Measurements from ENCODE around the gene SPDYA. TPM values are rescaled to one million over a fixed set of nuclear protein-coding genes. Genes with fewer than 3 reads are reported as not detected.

SPDYA gene
- total RNA-seq, 1 donor from 2014 or later, result 1.7 TPM

- Mint-ChIP-seq H3K4me3 (no peak overlapping the region), H3K4me1 (ENCODE audit: low read depth) (no peaks in the 10 kb centered on the region), H3K27ac (no peak overlapping the region), H3K27me3 (ENCODE audit: insufficient read depth) (no peaks in the 10 kb centered on the region), H3K36me3 (ENCODE audit: low read depth) (no peaks in the 10 kb centered on the region), H3K9me3 (no peaks in the 10 kb centered on the region)
- DNase-seq (ENCODE audit: low spot score), result no peak
- intact Hi-C loops (cut with micrococcal nuclease), result no loop called here
Observed at GRCh38 chr2:28838971-28839370, 28.3 kb downstream of the SPDYA start.

DNA sequence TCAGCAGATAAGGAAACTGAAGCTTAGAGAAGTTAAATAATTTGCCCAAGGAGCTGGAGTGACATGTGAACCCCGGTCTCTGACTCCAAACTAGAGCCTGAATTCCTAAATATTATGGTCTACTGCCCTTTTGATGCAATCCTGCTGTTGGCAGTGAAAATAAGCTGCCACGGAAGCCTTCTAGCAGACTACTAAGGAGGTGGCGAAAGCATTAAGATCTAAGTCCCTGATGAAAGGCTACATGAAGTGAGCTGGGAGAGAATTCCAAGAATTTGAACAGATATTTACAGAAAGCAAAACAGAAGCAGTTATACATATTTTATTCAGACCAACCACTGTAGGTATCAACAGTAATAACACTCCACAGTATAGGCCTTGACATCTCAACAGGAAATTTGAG is 31.4 kb downstream of the SPDYA start:
- Mint-ChIP-seq H3K4me1 (ENCODE audit: low read depth) (no peaks in the 10 kb centered on the region), H3K27ac (no peak overlapping the region), H3K4me3 (no peak overlapping the region), H3K27me3 (ENCODE audit: insufficient read depth) (no peaks in the 10 kb centered on the region), H3K36me3 (ENCODE audit: low read depth) (no peaks in the 10 kb centered on the region), H3K9me3 (no peaks in the 10 kb centered on the region)
- no peak for DNase-seq (ENCODE audit: low spot score)
- intact Hi-C loops (cut with micrococcal nuclease), result no loop called here

GRCh38 chr2:28855193-28855592 is 44.6 kb downstream of the SPDYA start:
- intact Hi-C loops (cut with micrococcal nuclease), result no loop called here
- Mint-ChIP-seq H3K27ac (no peak overlapping the region), H3K4me3 (no peak overlapping the region), H3K4me1 (ENCODE audit: low read depth) (no peaks in the 10 kb centered on the region), H3K36me3 (ENCODE audit: low read depth) (peaks cover 12% of the 10 kb centered on the region), H3K9me3 (no peaks in the 10 kb centered on the region), H3K27me3 (ENCODE audit: insufficient read depth) (no peaks in the 10 kb centered on the region)
- no peak for DNase-seq (ENCODE audit: low spot score)

DNA sequence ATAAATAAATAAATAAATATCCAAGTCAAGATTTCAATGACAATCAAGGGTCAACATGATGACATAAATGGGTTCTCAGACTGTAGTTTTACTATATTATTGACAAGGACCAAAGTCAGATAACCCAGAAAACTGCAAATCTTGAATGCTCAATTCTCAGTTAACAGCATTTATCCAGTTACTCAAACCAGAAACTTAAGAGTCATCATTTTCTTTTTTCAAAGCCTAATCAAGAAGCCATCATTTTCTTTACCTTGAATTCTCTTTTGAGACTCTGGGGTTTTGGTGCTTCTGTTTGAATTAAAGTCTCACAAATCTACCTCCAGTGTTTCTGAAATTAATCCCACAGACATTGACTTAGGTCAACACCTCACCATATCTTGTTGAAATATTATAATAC is 45.3 kb downstream of the SPDYA start:
- Mint-ChIP-seq H3K4me3 (no peak overlapping the region), H3K9me3 (no peaks in the 10 kb centered on the region), H3K27ac (no peak overlapping the region), H3K4me1 (ENCODE audit: low read depth) (no peaks in the 10 kb centered on the region), H3K27me3 (ENCODE audit: insufficient read depth) (no peaks in the 10 kb centered on the region), H3K36me3 (ENCODE audit: low read depth) (peaks cover 19% of the 10 kb centered on the region)
- intact Hi-C loops (cut with micrococcal nuclease), result no loop called here
- DNase-seq (ENCODE audit: low spot score), result no peak

DNA sequence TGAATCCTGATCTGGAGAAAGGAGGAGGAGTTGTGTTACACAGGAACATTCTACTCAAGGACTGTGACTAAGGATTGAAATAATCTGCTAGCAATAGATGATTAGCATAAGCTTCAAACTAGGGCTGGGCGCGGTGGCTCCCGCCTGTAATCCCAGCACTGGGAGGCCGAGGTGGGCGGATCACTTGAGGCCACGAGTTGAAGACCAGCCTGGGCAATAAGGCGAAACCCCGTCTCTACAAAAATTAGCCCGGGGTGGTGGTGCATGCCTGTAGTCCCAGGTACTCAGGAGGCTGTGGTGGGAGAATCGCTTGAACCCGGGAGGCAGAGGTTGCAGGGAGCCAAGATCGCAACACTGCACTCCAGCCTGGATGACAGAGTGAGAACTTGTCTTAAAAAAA is 58.0 kb downstream of the SPDYA start:
- peak overlapping the region; percentile 97 for H3K4me3 Mint-ChIP-seq

DNA sequence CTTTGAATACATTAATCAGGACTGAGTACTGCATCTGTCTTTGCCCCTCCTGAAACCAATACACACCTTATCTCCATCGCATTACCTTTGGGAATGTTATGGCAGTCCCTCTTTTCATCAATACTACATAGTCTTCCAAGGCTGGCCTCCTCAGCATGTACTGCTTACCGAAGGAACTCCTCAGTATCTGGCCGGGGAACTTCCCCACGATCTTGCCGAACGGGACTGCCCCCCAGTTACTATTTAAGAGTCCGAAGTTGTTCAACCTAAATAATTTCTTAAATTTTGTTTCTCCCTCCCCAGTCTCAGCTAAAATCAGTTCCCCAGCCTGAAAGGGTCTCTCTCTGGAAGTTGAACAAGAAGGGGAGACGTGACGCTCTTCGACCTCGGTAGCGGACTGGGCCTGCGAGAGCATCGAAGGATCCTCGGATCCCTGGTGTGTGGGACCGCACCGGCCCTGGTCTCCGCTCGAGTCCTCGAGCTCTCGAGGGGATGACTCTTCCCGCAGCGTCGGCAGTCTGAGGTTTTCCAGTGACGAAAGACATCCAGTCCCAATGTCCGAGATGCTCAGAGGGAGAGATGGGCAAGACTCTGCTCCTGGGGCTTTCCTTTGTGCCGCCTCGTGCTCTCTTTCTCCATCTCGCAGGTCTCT is 59.0 kb downstream of the SPDYA start:
- Mint-ChIP-seq H3K9me3 (no peaks in the 10 kb centered on the region), H3K27ac (peak overlapping the region; percentile 93), H3K4me1 (ENCODE audit: low read depth) (peaks cover 27% of the 10 kb centered on the region), H3K36me3 (ENCODE audit: low read depth) (peaks cover 13% of the 10 kb centered on the region), H3K27me3 (ENCODE audit: insufficient read depth) (peaks cover 1% of the 10 kb centered on the region), H3K4me3 (peak overlapping the region; percentile 97)
- no peak for DNase-seq (ENCODE audit: low spot score)
- intact Hi-C loops (cut with micrococcal nuclease), result loop anchor here (1.0 to 5.0 kb wide), 8 partner anchors 26 to 1277 kb away; partner anchors contain the start of genes CLIP4, PPP1CB and SPDYA

More for the DNA sequence above, 58.0 kb downstream of the SPDYA start:
- no peaks in the 10 kb centered on the region for H3K9me3 Mint-ChIP-seq
- intact Hi-C loops (cut with micrococcal nuclease), result no loop called here
- no peaks in the 10 kb centered on the region for H3K27me3 Mint-ChIP-seq (ENCODE audit: insufficient read depth)
- peaks cover 34% of the 10 kb centered on the region for H3K4me1 Mint-ChIP-seq (ENCODE audit: low read depth)
- no peak for DNase-seq (ENCODE audit: low spot score)
- no peak overlapping the region for H3K27ac Mint-ChIP-seq
- H3K36me3 Mint-ChIP-seq (ENCODE audit: low read depth), result peaks cover 18% of the 10 kb centered on the region

DNA sequence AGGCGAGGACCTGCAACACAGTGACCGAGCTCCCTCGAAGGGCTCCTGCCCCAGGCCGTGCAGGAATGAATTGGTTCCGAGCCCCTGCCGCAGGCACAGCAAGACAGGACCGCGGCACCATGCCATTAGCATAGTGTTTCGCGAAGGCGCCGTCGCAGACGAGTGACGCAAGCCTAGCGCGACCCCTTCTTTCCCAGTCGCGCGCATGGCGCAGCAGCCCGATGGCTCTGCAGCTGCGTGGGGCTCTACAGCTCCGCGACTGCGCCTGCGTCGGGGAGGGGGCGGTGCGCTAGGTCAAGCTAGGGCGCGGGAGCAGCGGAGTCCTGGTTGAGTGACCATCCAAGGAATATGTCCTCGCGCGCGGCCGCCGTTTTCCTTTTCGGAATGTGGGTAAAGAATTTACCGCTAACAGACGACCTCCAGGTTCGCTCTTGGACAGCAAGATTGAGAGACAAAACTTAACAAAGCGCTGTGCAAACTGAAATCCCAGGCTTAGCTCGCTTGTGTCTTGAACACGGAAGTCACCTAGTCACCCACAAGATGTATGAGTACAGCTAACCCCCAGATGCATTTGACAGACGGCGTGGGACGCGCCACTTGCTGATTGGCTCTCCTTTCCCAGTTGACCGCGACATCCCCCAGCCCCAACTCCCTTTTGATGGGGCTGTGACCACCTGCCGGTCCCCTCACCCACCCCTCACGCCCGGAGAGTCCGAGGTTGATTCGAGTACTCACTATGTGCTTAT is 59.7 kb downstream of the SPDYA start, which contains the start of gene TRMT61B:
TSS of gene TRMT61B (minus strand) at position 164 of the 746 bp plus-strand sequence. CDS start at position 132, 32 bp downstream.
- intact Hi-C loops (cut with micrococcal nuclease), result loop anchor here (1.0 to 5.0 kb wide), 8 partner anchors 25 to 1276 kb away; partner anchors contain the start of genes CLIP4, PPP1CB and SPDYA
- H3K27ac Mint-ChIP-seq, result peak within 1 kb of the TSS; percentile 93
- H3K4me3 Mint-ChIP-seq, result peak within 1 kb of the TSS; percentile 97
- H3K27me3 Mint-ChIP-seq (ENCODE audit: insufficient read depth), result peaks cover 6% of the 10 kb centered on the region
- DNase-seq (ENCODE audit: low spot score), result peak; percentile 97
- peaks cover 23% of the 10 kb centered on the region for H3K4me1 Mint-ChIP-seq (ENCODE audit: low read depth)
- H3K9me3 Mint-ChIP-seq, result no peaks in the 10 kb centered on the region
- H3K36me3 Mint-ChIP-seq (ENCODE audit: low read depth), result peaks cover 9% of the 10 kb centered on the region

- DNase-seq (ENCODE audit: low spot score), result no peak
- intact Hi-C loops (cut with micrococcal nuclease), result loop anchor here (5.0 kb wide), 1 partner anchor 246 kb away; the partner anchor contains the start of gene CLIP4
- H3K27ac Mint-ChIP-seq, result no peak overlapping the region
- peak overlapping the region; percentile 97 for H3K4me3 Mint-ChIP-seq
- no peaks in the 10 kb centered on the region for H3K9me3 Mint-ChIP-seq
- H3K27me3 Mint-ChIP-seq (ENCODE audit: insufficient read depth), result peaks cover 19% of the 10 kb centered on the region
- H3K4me1 Mint-ChIP-seq (ENCODE audit: low read depth), result peaks cover 21% of the 10 kb centered on the region
- peaks cover 8% of the 10 kb centered on the region for H3K36me3 Mint-ChIP-seq (ENCODE audit: low read depth)
Observed at GRCh38 chr2:28871620-28872019, 61.0 kb downstream of the SPDYA start.

DNA sequence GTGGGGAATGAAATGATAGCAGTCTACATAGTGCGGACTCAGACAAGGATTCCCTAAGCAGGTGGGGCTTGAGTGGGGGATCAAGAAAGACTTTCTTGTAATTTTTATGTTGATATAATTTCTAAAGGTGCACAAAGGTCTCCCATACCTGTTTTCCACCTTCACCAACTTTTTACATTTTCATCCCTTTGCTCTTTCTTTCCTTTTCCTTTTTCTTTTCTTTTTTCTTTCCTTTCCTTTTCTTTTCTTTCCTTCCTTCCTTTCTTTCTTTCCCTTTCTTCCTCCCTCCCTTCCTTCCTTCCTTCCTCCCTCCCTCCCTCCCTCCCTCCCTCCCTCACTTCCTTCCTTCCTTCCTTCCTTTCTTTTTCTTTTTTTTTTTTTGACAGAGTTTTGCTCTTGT is 69.6 kb downstream of the SPDYA start:
- no peak overlapping the region for H3K4me3 Mint-ChIP-seq
- no peaks in the 10 kb centered on the region for H3K4me1 Mint-ChIP-seq (ENCODE audit: low read depth)
- no peaks in the 10 kb centered on the region for H3K36me3 Mint-ChIP-seq (ENCODE audit: low read depth)
- H3K27ac Mint-ChIP-seq, result no peak overlapping the region
- H3K27me3 Mint-ChIP-seq (ENCODE audit: insufficient read depth), result peaks cover 31% of the 10 kb centered on the region
- intact Hi-C loops (cut with micrococcal nuclease), result no loop called here
- DNase-seq (ENCODE audit: low spot score), result no peak
- H3K9me3 Mint-ChIP-seq, result no peaks in the 10 kb centered on the region

DNA sequence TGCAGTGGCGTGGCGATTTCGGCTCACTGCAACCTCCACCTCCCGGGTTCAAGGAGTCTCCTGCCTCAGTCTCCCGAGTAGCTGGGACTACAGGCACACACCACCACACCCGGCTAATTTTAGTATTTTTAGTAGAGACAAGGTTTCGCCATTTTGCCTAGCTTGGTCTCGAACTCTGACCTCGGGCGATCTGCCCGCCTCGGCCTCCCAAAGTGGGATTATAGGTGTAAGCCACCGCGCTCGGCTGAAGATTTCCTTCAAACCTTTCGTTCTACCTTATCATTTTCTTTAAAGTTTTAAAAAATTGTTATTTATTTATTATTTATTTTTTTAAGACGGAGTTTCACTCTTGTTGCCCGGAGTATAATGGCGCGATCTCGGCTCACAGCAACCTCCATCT is 82.9 kb downstream of the SPDYA start:
- intact Hi-C loops (cut with micrococcal nuclease), result loop anchor here (10.0 kb wide), 2 partner anchors 1341 to 1539 kb away; partner anchors contain the start of genes GTF3C2 and LBH
- H3K27ac Mint-ChIP-seq, result no peak overlapping the region
- H3K36me3 Mint-ChIP-seq (ENCODE audit: low read depth), result peaks cover 15% of the 10 kb centered on the region
- H3K27me3 Mint-ChIP-seq (ENCODE audit: insufficient read depth), result peaks cover 2% of the 10 kb centered on the region
- no peak overlapping the region for H3K4me3 Mint-ChIP-seq
- H3K4me1 Mint-ChIP-seq (ENCODE audit: low read depth), result peaks cover 29% of the 10 kb centered on the region
- H3K9me3 Mint-ChIP-seq, result no peaks in the 10 kb centered on the region
- no peak for DNase-seq (ENCODE audit: low spot score)

- Mint-ChIP-seq H3K27me3 (ENCODE audit: insufficient read depth) (no peaks in the 10 kb centered on the region), H3K27ac (peak within 1 kb of the TSS; percentile 96), H3K9me3 (no peaks in the 10 kb centered on the region), H3K36me3 (ENCODE audit: low read depth) (peaks cover 19% of the 10 kb centered on the region), H3K4me3 (peak within 1 kb of the TSS; percentile 100), H3K4me1 (ENCODE audit: low read depth) (peaks cover 40% of the 10 kb centered on the region)
- DNase-seq (ENCODE audit: low spot score), result peak; percentile 99
- intact Hi-C loops (cut with micrococcal nuclease), result loop anchor here (1.0 to 10.0 kb wide), 8 partner anchors 24 to 1540 kb away; partner anchors contain the start of genes GTF3C2, LBH, PPP1CB and TRMT61B
Observed at GRCh38 chr2:28894470-28895188, 84.0 kb downstream of the SPDYA start, which contains the start of gene WDR43. Gene WDR43 (plus strand): TSS chr2:28894667. CDS start chr2:28894699, 32 bp downstream.

- intact Hi-C loops (cut with micrococcal nuclease), result loop anchor here (1.0 to 10.0 kb wide), 6 partner anchors 25 to 1541 kb away; partner anchors contain the start of genes GTF3C2, LBH and TRMT61B
- no peaks in the 10 kb centered on the region for H3K9me3 Mint-ChIP-seq
- H3K36me3 Mint-ChIP-seq (ENCODE audit: low read depth), result peaks cover 19% of the 10 kb centered on the region
- peak overlapping the region; percentile 96 for H3K27ac Mint-ChIP-seq
- H3K4me1 Mint-ChIP-seq (ENCODE audit: low read depth), result peaks cover 44% of the 10 kb centered on the region
- H3K4me3 Mint-ChIP-seq, result peak overlapping the region; percentile 100
- H3K27me3 Mint-ChIP-seq (ENCODE audit: insufficient read depth), result no peaks in the 10 kb centered on the region
- peak; percentile 22 for DNase-seq (ENCODE audit: low spot score)
Observed at GRCh38 chr2:28895189-28895893, 84.7 kb downstream of the SPDYA start.
